ENCODE results near the gene SLC49A3.
"Not testable (repeated sequence)": the region's sequence is repeated elsewhere in the genome, so short reads cannot be mapped to it uniquely, and the experiment has no call there.

SLC49A3 gene

GRCh38 chr4:650951-651883 lies 37.7 kb downstream of the SLC49A3 start:
- DNase-seq, result no peak

- no peak for DNase-seq
Measured at GRCh38 chr4:650461-650860, 38.5 kb downstream of the SLC49A3 start.

- DNase-seq, result no peak
Measured at GRCh38 chr4:649751-650310, 39.1 kb downstream of the SLC49A3 start.

- no peak for DNase-seq
Measured at GRCh38 chr4:649293-649625, 39.7 kb downstream of the SLC49A3 start.

GRCh38 chr4:648579-649292 lies 40.2 kb downstream of the SLC49A3 start:
- DNase-seq, result no peak

GRCh38 chr4:647481-647880 lies 41.5 kb downstream of the SLC49A3 start:
- DNase-seq, result no peak

GRCh38 chr4:646460-646859 lies 42.5 kb downstream of the SLC49A3 start:
- no peak for DNase-seq

GRCh38 chr4:642366-642765 lies 46.6 kb downstream of the SLC49A3 start:
- DNase-seq, result not testable (repeated sequence)

- DNase-seq, result peak; percentile 6
Measured at GRCh38 chr4:637536-638280, 51.2 kb downstream of the SLC49A3 start.

- DNase-seq, result no peak
Measured at GRCh38 chr4:636628-637159, 52.3 kb downstream of the SLC49A3 start.

- DNase-seq, result peak; percentile 17
Measured at GRCh38 chr4:635851-636627, 52.9 kb downstream of the SLC49A3 start.

GRCh38 chr4:635066-635835 lies 53.7 kb downstream of the SLC49A3 start:
- DNase-seq, result peak; percentile 13

- no peak for DNase-seq
Measured at GRCh38 chr4:634599-634985, 54.4 kb downstream of the SLC49A3 start.

GRCh38 chr4:633976-634598 lies 54.9 kb downstream of the SLC49A3 start:
- peak; percentile 25 for DNase-seq

GRCh38 chr4:633406-633805 lies 55.5 kb downstream of the SLC49A3 start:
- peak; percentile 12 for DNase-seq

- DNase-seq, result no peak
Measured at GRCh38 chr4:632926-633325, 56.0 kb downstream of the SLC49A3 start.

- peak; percentile 13 for DNase-seq
Measured at GRCh38 chr4:632196-632790, 56.7 kb downstream of the SLC49A3 start.
